GM18868 (cell line): ENCODE data around the gene ERC1.

ENCODE experiments used
- ATAC-seq: cut with Tn5 transposase; IDR thresholded peaks from one replicate; pipeline ENCODE4 v1.9.1; 2021; ENCODE audit warnings: mild to moderate bottlenecking, moderate library complexity; ENCODE audit not compliant: unreplicated experiment

ERC1 gene

GRCh38 chr12:1422604-1423315 lies 431.7 kb downstream of the ERC1 start:
- ATAC-seq = peak; percentile 53

- ATAC-seq = no peak
Measured at GRCh38 chr12:1424674-1425395, 433.8 kb downstream of the ERC1 start.

GRCh38 chr12:1425396-1425729 lies 434.3 kb downstream of the ERC1 start:
- no peak for ATAC-seq

DNA sequence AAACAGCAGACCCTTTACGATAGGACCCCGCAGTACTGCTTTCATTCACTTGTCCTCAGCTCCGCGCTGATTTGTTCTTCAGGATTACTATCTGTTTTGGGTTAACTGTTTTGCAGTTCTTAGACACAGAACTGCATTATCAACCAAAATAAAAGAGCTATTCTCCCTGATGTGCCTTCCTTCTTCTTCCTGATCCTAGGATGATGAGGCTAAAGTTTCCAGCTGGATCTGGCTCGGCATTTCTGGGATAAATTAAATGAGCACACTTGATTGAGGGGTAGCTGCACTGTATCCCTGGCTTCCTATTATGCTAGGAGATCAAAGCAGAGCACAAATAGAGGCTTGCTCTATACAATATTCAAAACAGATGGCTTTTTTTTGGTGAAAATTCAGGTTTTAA lies 437.6 kb downstream of the ERC1 start:
- no peak for ATAC-seq

DNA sequence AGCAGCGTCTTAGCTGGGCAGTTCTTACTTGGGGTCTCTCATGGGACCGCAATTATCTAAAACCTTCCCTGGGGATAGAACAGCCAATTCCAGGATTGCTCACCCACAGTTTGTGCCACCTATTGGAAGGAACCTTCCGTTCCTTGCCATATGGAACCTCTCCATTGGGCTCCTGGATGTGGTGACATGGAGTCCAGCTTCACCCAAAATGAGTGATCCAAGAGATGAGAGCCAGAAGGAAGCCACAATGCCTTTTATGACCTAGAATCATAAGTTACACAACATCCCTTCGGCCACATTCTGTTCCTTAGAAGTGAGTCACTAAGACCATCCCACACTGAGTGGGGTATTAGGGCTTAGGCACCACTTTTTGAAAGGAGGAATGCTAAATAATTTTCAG lies 439.0 kb downstream of the ERC1 start:
- ATAC-seq = no peak

DNA sequence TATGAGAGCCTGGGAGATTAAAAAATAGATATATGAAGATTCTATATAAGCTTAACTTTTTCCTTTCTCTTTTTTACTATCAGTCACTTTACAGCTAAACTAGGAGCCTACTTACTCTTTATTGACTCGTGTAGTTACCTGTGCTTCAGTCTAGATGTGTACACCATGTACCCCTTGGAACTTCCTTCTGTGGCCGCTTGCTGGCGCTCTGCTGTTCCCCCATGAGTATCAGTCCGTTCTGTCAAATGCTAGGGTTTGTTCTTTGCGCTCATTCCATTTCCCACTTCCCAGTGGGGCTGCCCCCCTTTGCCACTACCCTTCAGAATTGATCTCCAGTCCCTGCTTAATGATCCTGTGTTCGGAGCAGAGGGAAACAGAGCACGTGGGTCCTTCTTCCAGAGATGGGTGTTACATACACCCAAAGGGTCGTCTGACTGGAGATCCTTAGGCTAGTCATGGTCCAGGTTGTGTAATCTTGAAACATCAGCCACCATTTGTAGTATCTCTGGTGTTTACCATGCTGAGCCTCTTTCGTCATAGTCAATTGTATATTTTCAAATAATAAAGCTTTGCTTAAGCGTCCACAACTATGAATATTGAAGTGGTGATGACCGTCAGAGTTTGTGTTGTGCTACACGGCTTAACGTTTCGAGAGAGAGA lies 443.4 kb downstream of the ERC1 start:
- ATAC-seq = no peak

DNA sequence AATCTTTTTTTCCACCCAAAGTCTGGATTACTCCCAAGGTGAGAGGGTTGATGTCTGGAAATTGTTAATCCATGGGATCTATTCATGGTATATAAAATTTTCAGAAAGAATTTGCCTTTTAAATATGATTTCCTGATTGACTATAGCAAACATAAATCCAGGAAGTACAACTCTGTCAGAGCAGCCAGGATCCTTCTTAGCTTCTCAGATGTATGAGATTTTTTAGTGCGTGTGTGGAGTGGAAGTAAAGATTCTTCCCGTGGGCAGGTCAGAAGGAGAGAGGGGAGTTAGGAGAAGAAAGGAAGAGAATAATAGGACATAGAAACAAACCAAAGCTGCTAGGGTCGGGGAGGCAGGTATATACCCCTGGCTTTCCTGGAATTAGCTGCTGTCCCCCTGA lies 444.0 kb downstream of the ERC1 start:
- no peak for ATAC-seq

DNA sequence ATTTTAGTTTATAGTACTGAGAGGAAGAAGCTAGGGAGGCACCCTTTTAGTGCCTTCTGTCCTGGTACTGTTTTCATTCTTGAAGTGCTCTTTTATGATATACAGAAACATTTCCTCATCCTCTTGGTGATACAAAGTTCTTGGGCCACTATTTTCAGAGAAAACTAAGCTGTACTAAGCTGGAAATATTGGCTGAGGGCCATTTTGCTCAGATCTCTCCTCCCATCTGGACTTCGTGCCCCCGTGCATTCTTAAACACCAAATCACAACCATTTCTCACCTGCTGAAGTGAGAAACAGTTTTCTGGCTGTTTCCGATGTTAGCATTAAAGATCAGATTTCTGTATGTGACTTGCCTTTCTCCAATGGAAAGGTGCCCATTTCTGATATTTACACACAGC lies 444.4 kb downstream of the ERC1 start:
- no peak for ATAC-seq

GRCh38 chr12:1436015-1436414 lies 445.0 kb downstream of the ERC1 start:
- ATAC-seq = no peak

GRCh38 chr12:1436981-1437380 lies 446.0 kb downstream of the ERC1 start:
- ATAC-seq = no peak

DNA sequence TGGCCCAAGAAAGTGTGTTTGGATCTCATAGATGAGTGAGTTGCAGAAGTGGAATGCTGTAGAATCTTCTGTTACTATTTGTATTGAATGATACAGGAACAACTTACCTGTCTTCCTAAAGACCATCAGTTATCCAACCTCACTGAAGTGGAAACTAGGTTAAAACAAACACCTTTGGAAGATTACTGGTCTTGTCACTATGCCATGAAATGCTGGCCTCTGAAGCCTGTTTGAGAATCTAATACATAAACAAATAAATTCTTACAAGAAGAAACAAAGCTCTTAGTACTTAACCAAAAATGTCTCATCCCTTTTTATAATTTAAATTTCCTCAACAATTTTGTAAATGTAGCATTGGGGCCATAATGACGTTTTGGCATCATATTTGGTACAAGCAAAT lies 448.2 kb downstream of the ERC1 start:
- ATAC-seq = no peak

- ATAC-seq = no peak
Measured at GRCh38 chr12:1439687-1440086, 448.7 kb downstream of the ERC1 start.

DNA sequence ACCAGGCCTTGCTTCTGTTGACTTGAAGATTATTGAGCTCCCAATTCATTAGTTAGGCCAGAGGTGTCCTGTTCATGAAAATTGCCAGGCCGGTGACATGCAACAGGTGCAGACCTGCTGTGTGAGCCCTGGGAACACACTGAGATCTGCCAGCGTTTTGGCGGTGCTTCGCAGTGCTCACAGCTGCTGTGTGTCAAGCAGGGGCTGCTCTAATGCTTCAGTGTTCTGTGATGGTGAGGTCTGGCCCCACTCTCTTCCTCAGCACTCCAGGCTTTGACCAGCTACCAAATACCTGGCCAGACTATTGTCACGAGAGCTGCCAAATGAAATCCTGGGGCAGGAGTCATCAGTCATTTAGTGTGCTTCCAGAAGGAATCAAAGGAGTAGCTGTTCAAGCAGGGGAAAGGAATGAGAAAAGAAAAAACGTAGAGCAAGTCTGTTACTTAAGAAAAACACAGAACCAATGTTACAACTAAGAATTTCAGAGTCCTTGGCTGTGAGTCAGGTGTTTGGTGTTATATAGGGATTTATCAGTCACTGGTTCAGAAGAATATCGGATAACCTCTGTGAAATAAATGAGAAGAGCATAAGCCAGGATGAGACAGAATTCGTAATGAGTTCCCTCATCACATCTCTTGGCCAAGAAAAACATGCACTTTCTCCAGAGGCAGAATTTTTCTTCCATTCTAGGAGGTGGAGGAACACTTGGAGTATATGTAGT lies 452.6 kb downstream of the ERC1 start:
- ATAC-seq = no peak

- ATAC-seq = no peak
Measured at GRCh38 chr12:1444142-1444516, 453.1 kb downstream of the ERC1 start.

DNA sequence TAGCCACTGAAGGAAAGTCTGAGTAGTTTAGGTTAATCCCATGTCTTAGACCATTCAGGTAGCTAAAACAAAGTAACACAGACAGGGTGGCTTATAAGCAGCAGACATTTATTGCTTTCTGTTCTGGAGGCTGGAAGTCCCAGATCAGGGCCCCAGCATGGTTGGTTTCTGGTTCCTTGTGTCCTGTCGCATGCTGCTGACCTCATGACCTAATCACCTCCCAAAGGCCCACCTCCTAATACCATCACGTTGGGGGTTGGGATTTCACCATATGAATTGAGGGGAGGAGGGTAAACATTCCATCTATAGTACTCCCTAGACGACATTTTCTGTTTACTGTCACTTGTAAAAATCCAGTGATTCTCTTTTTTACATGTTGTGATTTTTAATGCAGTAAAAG lies 454.8 kb downstream of the ERC1 start:
- ATAC-seq = no peak

DNA sequence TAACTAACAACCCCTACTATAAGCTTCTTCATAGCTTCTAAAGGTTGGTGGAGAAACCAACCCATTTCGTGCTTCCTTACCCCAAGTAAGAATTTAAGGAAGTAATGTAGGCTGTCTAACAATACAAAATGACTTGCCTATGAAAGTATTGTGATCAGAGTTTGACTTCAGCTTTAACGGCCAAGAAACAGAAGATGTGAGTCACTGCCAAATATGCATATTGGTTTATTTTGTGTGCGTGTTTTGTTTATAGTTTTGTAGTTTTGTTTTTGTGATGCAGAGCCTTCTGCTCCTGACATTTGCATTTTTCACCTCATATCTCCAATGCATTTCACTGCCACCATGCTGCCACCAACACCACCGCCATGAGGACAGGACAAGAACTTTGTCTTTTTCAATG lies 457.3 kb downstream of the ERC1 start:
- ATAC-seq = no peak

DNA sequence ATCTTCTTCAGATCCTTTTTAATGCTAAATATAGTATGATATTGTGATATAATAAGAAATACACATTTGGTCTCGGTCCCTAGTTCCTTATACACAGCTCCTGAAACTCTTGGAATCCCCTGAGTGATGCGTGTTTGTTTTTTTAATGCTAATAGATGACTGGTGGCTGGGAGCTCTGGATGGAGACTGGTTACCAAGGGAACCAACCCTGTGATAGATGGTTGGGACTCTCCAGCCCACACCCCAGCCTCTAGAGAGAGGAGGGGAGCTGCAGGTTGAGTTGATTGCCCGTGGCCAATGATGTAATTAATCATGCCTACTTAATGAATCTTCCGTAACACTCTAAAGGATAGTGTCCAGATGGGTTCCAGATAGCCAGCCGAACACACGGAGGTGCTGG lies 462.8 kb downstream of the ERC1 start:
- no peak for ATAC-seq

DNA sequence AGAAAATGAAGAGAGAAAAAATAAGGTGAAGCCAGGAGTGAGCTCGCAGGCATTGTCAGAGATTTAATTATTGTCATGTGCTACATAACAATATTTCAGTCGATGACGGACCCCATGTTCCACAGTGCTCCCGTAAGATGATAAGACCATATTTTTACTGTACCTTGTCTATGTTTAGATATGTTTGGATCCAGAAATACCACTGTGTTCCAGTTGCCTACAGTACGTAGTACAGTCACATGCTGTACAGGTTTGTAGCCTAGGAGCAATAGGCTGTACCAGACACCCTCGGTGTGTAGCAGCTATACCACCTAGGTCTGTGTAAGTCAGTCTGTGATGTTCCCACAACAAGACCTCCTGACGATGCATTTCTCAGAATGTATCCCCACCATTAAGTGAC lies 465.9 kb downstream of the ERC1 start:
- no peak for ATAC-seq

DNA sequence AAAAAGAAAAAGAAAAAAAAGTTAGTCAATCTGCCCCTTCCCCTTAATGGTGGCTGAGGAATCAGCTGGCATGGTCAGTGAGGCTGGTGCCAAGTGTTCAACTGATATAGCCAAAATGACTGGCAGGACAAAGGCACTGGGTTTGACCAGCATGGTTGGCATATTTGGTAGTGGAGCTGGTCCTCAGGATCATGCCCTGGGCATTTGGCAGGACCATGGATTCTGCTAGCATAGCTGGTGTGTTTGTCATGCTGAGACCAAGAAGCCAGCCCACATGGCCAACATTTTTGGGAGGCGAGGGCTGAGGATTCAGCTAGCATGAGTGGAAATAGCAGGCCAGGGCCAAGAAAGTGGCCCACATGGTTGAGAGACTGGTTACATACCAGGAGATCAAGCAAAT lies 466.9 kb downstream of the ERC1 start:
- ATAC-seq = no peak

DNA sequence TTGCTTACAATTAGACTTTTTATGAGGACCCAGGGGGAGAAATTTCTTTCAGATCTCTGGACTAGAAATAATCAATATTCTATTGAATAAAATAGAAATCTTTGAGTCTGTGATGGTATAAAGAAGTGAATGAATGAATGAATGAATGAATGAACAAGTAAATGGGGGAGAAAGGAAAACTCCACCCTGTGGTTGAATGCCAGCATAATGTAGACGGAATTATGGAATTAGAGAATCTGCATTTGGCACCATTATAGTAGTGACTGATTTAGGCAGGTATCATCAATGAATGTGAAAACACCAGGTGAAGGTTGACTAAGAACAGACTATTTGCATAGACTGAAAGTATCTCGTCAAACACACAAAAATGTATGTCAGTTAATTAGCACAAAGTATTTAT lies 468.3 kb downstream of the ERC1 start:
- no peak for ATAC-seq

GRCh38 chr12:1463073-1463905 lies 472.3 kb downstream of the ERC1 start:
- ATAC-seq = no peak
